ENCODE results near the gene EFCC1.

EFCC1 gene

GRCh38 chr3:129002573-129003569, 1.8 kb downstream of the EFCC1 start:
- no peak for DNase-seq (ENCODE audit: insufficient read length, low spot score)
- FAIRE-seq = no peak
- no peak for TF ChIP-seq TAF1 (IDR thresholded peaks at IDR 0.05; ENCODE audit: low read depth, low read length)
- TF ChIP-seq POLR2A (IDR thresholded peaks at IDR 0.05; ENCODE audit: low read depth, low read length) = no peak
- TF ChIP-seq POU2F2 (IDR thresholded peaks at IDR 0.05; ENCODE audit: low read depth, low read length) = no peak
- no peak for TF ChIP-seq POLR2AphosphoS5 (IDR thresholded peaks at IDR 0.05; ENCODE audit: low read depth, low read length)

- FAIRE-seq = no peak
- no peak for DNase-seq (ENCODE audit: insufficient read length, low spot score)
These were observed 2.5 kb downstream of the EFCC1 start for GRCh38 chr3:129003578-129004112.

GRCh38 chr3:129004639-129005295, 3.7 kb downstream of the EFCC1 start:
- TF ChIP-seq SPI1 (IDR thresholded peaks at IDR 0.05; ENCODE audit: low read depth, low read length) = no peak
- TF ChIP-seq POLR2A (IDR thresholded peaks at IDR 0.05; ENCODE audit: low read depth, low read length) = no peak
- TF ChIP-seq POLR2AphosphoS5 (IDR thresholded peaks at IDR 0.05; ENCODE audit: low read depth, low read length) = no peak
- TF ChIP-seq PAX5 (IDR thresholded peaks at IDR 0.05; ENCODE audit: insufficient read depth, low read length, severe bottlenecking) = no peak
- no peak for TF ChIP-seq TAF1 (IDR thresholded peaks at IDR 0.05; ENCODE audit: low read depth, low read length)
- TF ChIP-seq POU2F2 (IDR thresholded peaks at IDR 0.05; ENCODE audit: low read depth, low read length) = no peak
- FAIRE-seq = no peak
- DNase-seq (ENCODE audit: insufficient read length, low spot score) = no peak

More at GRCh38 chr3:129003578-129004112, 2.5 kb downstream of the EFCC1 start:
- TF ChIP-seq SPI1 (IDR thresholded peaks at IDR 0.05; ENCODE audit: low read depth, low read length) (no peak), PAX5 (IDR thresholded peaks at IDR 0.05; ENCODE audit: insufficient read depth, low read length, severe bottlenecking) (no peak), POU2F2 (IDR thresholded peaks at IDR 0.05; ENCODE audit: low read depth, low read length) (no peak), POLR2A (IDR thresholded peaks at IDR 0.05; ENCODE audit: low read depth, low read length) (no peak), TAF1 (IDR thresholded peaks at IDR 0.05; ENCODE audit: low read depth, low read length) (no peak), POLR2AphosphoS5 (IDR thresholded peaks at IDR 0.05; ENCODE audit: low read depth, low read length) (no peak)

DNA sequence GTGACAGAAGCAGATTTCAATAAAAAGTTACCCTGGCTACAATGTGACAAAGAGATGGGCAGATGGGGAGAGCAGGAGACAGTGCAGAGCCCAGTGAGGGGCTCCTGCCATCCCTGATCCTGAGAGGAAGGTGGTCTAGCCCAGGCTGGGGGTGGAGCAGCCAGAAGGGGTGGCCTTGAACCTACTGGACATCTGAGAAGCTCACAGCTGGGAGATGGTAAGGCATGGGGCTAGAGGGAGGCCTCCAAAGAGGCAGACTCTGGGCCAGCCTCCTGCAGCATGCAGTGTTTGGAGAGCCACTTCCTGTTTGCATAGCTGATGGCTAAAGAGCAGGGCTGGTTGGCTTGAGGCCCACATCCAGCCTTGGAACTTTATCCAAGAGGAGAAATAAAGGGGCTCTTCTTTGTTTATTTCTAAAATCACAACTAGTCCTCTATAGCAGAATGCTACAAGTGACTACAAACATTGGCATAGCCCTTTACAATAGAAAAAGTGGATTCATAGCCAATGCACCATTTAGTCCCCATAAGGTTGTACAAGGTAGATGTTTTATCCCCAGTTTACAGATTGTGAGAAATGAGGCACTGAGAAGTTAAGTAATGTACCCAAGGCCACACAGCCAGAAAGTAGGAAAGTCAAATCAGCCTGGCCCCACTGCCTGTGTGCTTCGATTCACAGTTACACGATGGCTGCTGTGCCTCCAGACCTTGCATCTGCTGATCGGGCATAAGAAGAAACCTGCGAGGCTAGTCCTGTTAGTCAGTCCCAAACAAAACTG, 4.6 kb downstream of the EFCC1 start:
- no peak for FAIRE-seq
- no peak for TF ChIP-seq POLR2AphosphoS5 (IDR thresholded peaks at IDR 0.05; ENCODE audit: low read depth, low read length)
- peak; percentile 42 for TF ChIP-seq SPI1 (IDR thresholded peaks at IDR 0.05; ENCODE audit: low read depth, low read length)
- no peak for TF ChIP-seq PAX5 (IDR thresholded peaks at IDR 0.05; ENCODE audit: insufficient read depth, low read length, severe bottlenecking)
- no peak for DNase-seq (ENCODE audit: insufficient read length, low spot score)

- no peak for DNase-seq (ENCODE audit: insufficient read length, low spot score)
- no peak for FAIRE-seq
- TF ChIP-seq POLR2AphosphoS5 (IDR thresholded peaks at IDR 0.05; ENCODE audit: low read depth, low read length) (no peak), PAX5 (IDR thresholded peaks at IDR 0.05; ENCODE audit: insufficient read depth, low read length, severe bottlenecking) (no peak), SPI1 (IDR thresholded peaks at IDR 0.05; ENCODE audit: low read depth, low read length) (no peak), POLR2A (IDR thresholded peaks at IDR 0.05; ENCODE audit: low read depth, low read length) (no peak), TAF1 (IDR thresholded peaks at IDR 0.05; ENCODE audit: low read depth, low read length) (no peak), POU2F2 (IDR thresholded peaks at IDR 0.05; ENCODE audit: low read depth, low read length) (no peak)
These were observed 5.8 kb downstream of the EFCC1 start for GRCh38 chr3:129006864-129007263.

DNA sequence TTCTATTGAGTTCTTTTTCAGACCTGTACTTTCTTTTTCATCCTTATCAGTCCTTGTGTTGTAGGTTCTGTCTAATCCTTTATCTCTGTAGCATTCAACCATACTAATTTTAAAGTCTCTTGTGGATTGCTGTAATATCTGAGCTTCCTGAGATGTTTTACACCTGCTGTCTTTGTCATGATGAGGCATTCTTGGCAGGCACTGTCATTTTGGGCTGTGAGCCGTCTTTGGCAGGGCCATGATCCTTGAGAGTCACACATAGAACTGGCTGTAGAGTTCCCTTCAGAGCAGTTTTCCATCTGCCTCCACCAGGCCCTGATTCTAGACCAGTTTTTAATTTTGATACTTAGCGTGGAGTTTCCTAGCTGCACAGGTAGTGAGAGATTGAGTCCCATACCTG, 6.7 kb downstream of the EFCC1 start:
- DNase-seq (ENCODE audit: insufficient read length, low spot score) (no peak), FAIRE-seq (no peak)
- TF ChIP-seq POU2F2 (IDR thresholded peaks at IDR 0.05; ENCODE audit: low read depth, low read length) (no peak), POLR2A (IDR thresholded peaks at IDR 0.05; ENCODE audit: low read depth, low read length) (no peak), PAX5 (IDR thresholded peaks at IDR 0.05; ENCODE audit: insufficient read depth, low read length, severe bottlenecking) (no peak), SPI1 (IDR thresholded peaks at IDR 0.05; ENCODE audit: low read depth, low read length) (no peak), TAF1 (IDR thresholded peaks at IDR 0.05; ENCODE audit: low read depth, low read length) (no peak), POLR2AphosphoS5 (IDR thresholded peaks at IDR 0.05; ENCODE audit: low read depth, low read length) (no peak)

GRCh38 chr3:129009266-129009665, 8.2 kb downstream of the EFCC1 start:
- no peak for TF ChIP-seq SPI1 (IDR thresholded peaks at IDR 0.05; ENCODE audit: low read depth, low read length)
- TF ChIP-seq TAF1 (IDR thresholded peaks at IDR 0.05; ENCODE audit: low read depth, low read length) = no peak
- no peak for TF ChIP-seq POLR2AphosphoS5 (IDR thresholded peaks at IDR 0.05; ENCODE audit: low read depth, low read length)
- TF ChIP-seq PAX5 (IDR thresholded peaks at IDR 0.05; ENCODE audit: insufficient read depth, low read length, severe bottlenecking) = no peak
- TF ChIP-seq POU2F2 (IDR thresholded peaks at IDR 0.05; ENCODE audit: low read depth, low read length) = no peak
- no peak for TF ChIP-seq POLR2A (IDR thresholded peaks at IDR 0.05; ENCODE audit: low read depth, low read length)
- DNase-seq (ENCODE audit: insufficient read length, low spot score) = no peak
- FAIRE-seq = no peak

GRCh38 chr3:129010310-129010956, 9.3 kb downstream of the EFCC1 start:
- DNase-seq (ENCODE audit: insufficient read length, low spot score) = no peak
- no peak for TF ChIP-seq SPI1 (IDR thresholded peaks at IDR 0.05; ENCODE audit: low read depth, low read length)
- no peak for TF ChIP-seq POLR2AphosphoS5 (IDR thresholded peaks at IDR 0.05; ENCODE audit: low read depth, low read length)
- no peak for TF ChIP-seq TAF1 (IDR thresholded peaks at IDR 0.05; ENCODE audit: low read depth, low read length)
- no peak for TF ChIP-seq POLR2A (IDR thresholded peaks at IDR 0.05; ENCODE audit: low read depth, low read length)
- TF ChIP-seq PAX5 (IDR thresholded peaks at IDR 0.05; ENCODE audit: insufficient read depth, low read length, severe bottlenecking) = no peak
- TF ChIP-seq POU2F2 (IDR thresholded peaks at IDR 0.05; ENCODE audit: low read depth, low read length) = no peak
- FAIRE-seq = no peak
